Measurements from ENCODE around the gene ERCC6.

- TF ChIP-seq CTCF (IDR thresholded peaks at IDR 0.05) (no peak), JUND (IDR thresholded peaks at IDR 0.05) (no peak)
Observed at GRCh38 chr10:49465736-49466135, 73.2 kb downstream of the ERCC6 start.

Data from SK-N-SH (cell line).